Left colon (tissue), 2 donors: ENCODE results near the gene EXD3. TPM values are rescaled to one million over a fixed set of nuclear protein-coding genes. Genes with fewer than 3 reads are reported as not detected.
"Not testable (repeated sequence)": the region's sequence is repeated elsewhere in the genome, so short reads cannot be mapped to it uniquely, and the experiment has no call there.

Experiments
- ATAC-seq: fragments of 200-7000 bp; cut with Tn5 transposase; one replicate; pipeline ENCODE4 v1.9.1; 2020; ENCODE audit warnings: mild to moderate bottlenecking, moderate library complexity
- DNase-seq, 2 donors: peaks; one replicate each; pipeline ENCODE4 v3.0.0-alpha.2; 2020
- intact Hi-C, 2 donors: fragments of 100-400 bp; cut with DNase I in 1 of 2; cut with micrococcal nuclease in 1 of 2; formaldehyde crosslinking; loops; one replicate each; pipeline versions ENCODE4 v1.11.2 to v1.14.0; 2022; cut with DNase I, micrococcal nuclease
- long read RNA-seq: library from polyadenylated mRNA; unstranded; transcript quantifications from one replicate; pipeline ENCODE4 v2.0.0, GENCODE V29; 2021
- total RNA-seq, 2 donors: library from RNA; stranded (reverse); fragmentation: NEBNext Ultra II Directional; extraction: Animal tissue kit (Norgen Biotek cat#: 25700); gene quantifications; one replicate each; pipeline ENCODE4 v1.2.1, GENCODE V29; 2021
- donor health status: DM: no; HTN: no; CAD: no.
- donor health status: DM: yes; HTN: yes; CAD: no.

The EXD3 gene
- total RNA-seq = 10 to 100 TPM; 44.1 to 57.3 TPM
- long read RNA-seq, transcript EXD3-208 (8 exons, 962 nt) = major isoform, 9 of 80 reads
- long read RNA-seq, partial matches to known transcripts = 31 of 80 reads
- long read RNA-seq, other reads (novel, unspliced or antisense) = 32 of 80 reads

GRCh38 chr9:137422604-137423513 lies at the start of gene EXD3, which contains the start of gene NOXA1:
EXD3 (minus strand) TSS chr9:137423162; CDS start chr9:137395357, 27,805 bp downstream.
NOXA1 (plus strand) TSS chr9:137423393; CDS start chr9:137423530, 137 bp downstream.
- intact Hi-C loops = no loop called here
- DNase-seq (peak; percentile 93 to 97), ATAC-seq (peak; percentile 84)

- DNase-seq = no peak
These were observed 47.8 kb upstream of the EXD3 start for GRCh38 chr9:137470785-137471184.

GRCh38 chr9:137467896-137468295 lies 44.9 kb upstream of the EXD3 start:
- DNase-seq = no peak
- intact Hi-C loops = no loop called here
- no peak for ATAC-seq

More at GRCh38 chr9:137470785-137471184, 47.8 kb upstream of the EXD3 start:
- intact Hi-C loops = no loop called here
- no peak for ATAC-seq

- no peak for ATAC-seq
- intact Hi-C loops = no loop called here
- DNase-seq = no peak
These were observed 44.2 kb upstream of the EXD3 start for GRCh38 chr9:137467161-137467581.

- intact Hi-C loops, ATAC-seq, DNase-seq: not testable (repeated sequence)
These were observed 43.6 kb upstream of the EXD3 start for GRCh38 chr9:137466389-137467085.

GRCh38 chr9:137465720-137466388 lies 42.9 kb upstream of the EXD3 start:
- DNase-seq = no peak

GRCh38 chr9:137465000-137465719 lies 42.2 kb upstream of the EXD3 start:
- intact Hi-C loops = no loop called here
- DNase-seq (no peak), ATAC-seq (no peak)

More at GRCh38 chr9:137465720-137466388, 42.9 kb upstream of the EXD3 start:
- ATAC-seq = no peak
- intact Hi-C loops = no loop called here

- intact Hi-C loops = no loop called here
- ATAC-seq (no peak), DNase-seq (peak in 1 of 2 donors; percentile 4)
These were observed 41.5 kb upstream of the EXD3 start for GRCh38 chr9:137464291-137464999.

GRCh38 chr9:137463931-137464290 lies 40.9 kb upstream of the EXD3 start:
- peak in 1 of 2 donors; percentile 5 for DNase-seq
- ATAC-seq = no peak
- intact Hi-C loops = no loop called here

- no peak for DNase-seq
These were observed 40.3 kb upstream of the EXD3 start for GRCh38 chr9:137462986-137463930.

GRCh38 chr9:137462396-137462985 lies 39.5 kb upstream of the EXD3 start:
- intact Hi-C loops = no loop called here
- no peak for ATAC-seq
- no peak for DNase-seq

More at GRCh38 chr9:137462986-137463930, 40.3 kb upstream of the EXD3 start:
- no peak for ATAC-seq
- intact Hi-C loops = no loop called here

GRCh38 chr9:137461663-137462395 lies 38.9 kb upstream of the EXD3 start:
- DNase-seq = peak; percentile 47 to 74
- intact Hi-C loops = no loop called here
- peak; percentile 13 for ATAC-seq

- ATAC-seq (no peak), DNase-seq (no peak)
- intact Hi-C loops = no loop called here
These were observed 38.3 kb upstream of the EXD3 start for GRCh38 chr9:137461316-137461662.

- ATAC-seq (no peak), DNase-seq (peak in 1 of 2 donors; percentile 30)
- intact Hi-C loops = no loop called here
These were observed 37.7 kb upstream of the EXD3 start for GRCh38 chr9:137460363-137461315.
